Liver (tissue), 9 donors: ENCODE measurements around the gene STK36. TPM values are rescaled to one million over a fixed set of nuclear protein-coding genes. Genes with fewer than 3 reads are reported as not detected.

ENCODE experiments used
- DNase-seq: peaks from one replicate; pipeline ENCODE4 v3.0.0-alpha.2; 2017; ENCODE audit warnings: low spot score
- H3K27ac ChIP-seq, 2 donors: one replicate each; pipeline ENCODE4 v1.7.0; 2013; ENCODE audit warnings: inconsistent platforms in 2 of 2, low read length in 2 of 2, control low read depth in 1 of 2, low read depth in 1 of 2, mild to moderate bottlenecking in 1 of 2
- H3K27me3 ChIP-seq, 4 donors: one replicate each; pipeline versions ENCODE4 v1.6.1 to v1.7.0; 2013; ENCODE audit warnings: low read length in 3 of 4, inconsistent platforms in 1 of 4, mild to moderate bottlenecking in 1 of 4, moderate library complexity in 1 of 4; ENCODE audit not compliant: control insufficient read depth in 4 of 4, insufficient read depth in 4 of 4
- H3K36me3 ChIP-seq, 4 donors: one replicate each; pipeline versions ENCODE4 v1.6.1 to v1.7.0; 2013; ENCODE audit warnings: low read length in 3 of 4, mild to moderate bottlenecking in 3 of 4, low read depth in 1 of 4, moderate library complexity in 1 of 4; ENCODE audit not compliant: control insufficient read depth in 4 of 4, insufficient read depth in 3 of 4
- H3K4me1 ChIP-seq, 4 donors: one replicate each; pipeline versions ENCODE4 v1.6.1 to v1.7.0; 2013; ENCODE audit warnings: low read length in 3 of 4, mild to moderate bottlenecking in 3 of 4, moderate library complexity in 1 of 4; ENCODE audit not compliant: control insufficient read depth in 4 of 4, insufficient read depth in 4 of 4
- H3K4me3 ChIP-seq, 3 donors: one replicate each; pipeline versions ENCODE4 v1.6.1 to v1.7.0; 2013; ENCODE audit warnings: low read length in 3 of 3, control low read depth in 1 of 3, low read depth in 1 of 3, mild to moderate bottlenecking in 1 of 3
- H3K9ac ChIP-seq, 2 donors: one replicate each; pipeline ENCODE4 v1.7.0; 2013; ENCODE audit warnings: low read length in 2 of 2, mild to moderate bottlenecking in 2 of 2, moderate library complexity in 2 of 2, control low read depth in 1 of 2, low read depth in 1 of 2
- H3K9me3 ChIP-seq, 4 donors: one replicate each; pipeline versions ENCODE4 v1.6.1 to v1.7.0; 2013; ENCODE audit warnings: low read length in 3 of 4; ENCODE audit not compliant: control insufficient read depth in 4 of 4
- EGR1 ChIP-seq, 2 donors: IDR thresholded peaks; 2 replicates each; pipeline ENCODE4 v1.6.1; 2016 to 2018; ENCODE audit warnings: antibody characterized with exemption in 2 of 2, low read depth in 2 of 2
- FOXA1 ChIP-seq: IDR thresholded peaks from 2 replicates; pipeline ENCODE4 v1.6.1; 2016; ENCODE audit warnings: antibody characterized with exemption
- FOXA2 ChIP-seq: IDR thresholded peaks from 2 replicates; pipeline ENCODE4 v1.6.1; 2016; ENCODE audit warnings: antibody characterized with exemption
- JUND ChIP-seq, 2 donors: IDR thresholded peaks; 2 replicates each; pipeline ENCODE4 v1.6.1; 2016; ENCODE audit warnings: antibody characterized with exemption in 2 of 2
- RXRA ChIP-seq, 2 donors: IDR thresholded peaks; 2 replicates each; pipeline ENCODE4 v1.6.1; 2017 to 2018; ENCODE audit warnings: antibody characterized with exemption in 2 of 2, mild to moderate bottlenecking in 1 of 2
- SP1 ChIP-seq: IDR thresholded peaks from 2 replicates; pipeline ENCODE4 v1.6.1; 2018; ENCODE audit warnings: antibody characterized with exemption, mild to moderate bottlenecking
- TAF1 ChIP-seq: conservative IDR thresholded peaks from 2 replicates; pipeline ENCODE4 v1.6.1; 2016; ENCODE audit warnings: antibody characterized with exemption, mild to moderate bottlenecking
- WGBS: extraction: QIAGEN DNeasy Blood & Tissue Kit; methylation state at CpG from one replicate; pipeline ENCODE4 v1.1.7; 2013; 5-methylcytosine and 5-hydroxymethylcytosine counted together
- polyA plus RNA-seq, 2 donors: library from polyadenylated mRNA; stranded (reverse) in 1 of 2; unstranded in 1 of 2; fragments of 200-250 nt in 1 of 2; fragments of >200 nt in 1 of 2; fragmentation: Nextera tagmentation in 1 of 2; extraction: Ambion mirVana in 1 of 2; gene quantifications; one replicate each; pipeline versions ENCODE4 v1.2.1 to v1.2.3, GENCODE V29; 2013 to 2015
- total RNA-seq, 2 donors: library from RNA; depleted of rRNA; stranded (reverse); fragments of >200 nt; gene quantifications; one replicate each; pipeline ENCODE4 v1.2.3, GENCODE V29; 2014
- TF ChIP-seq, protein P1 (sequence below): IDR thresholded peaks from 2 replicates; pipeline ENCODE4 v1.6.1; 2016; ENCODE audit warnings: antibody characterized with exemption
- TF ChIP-seq, protein P2 (sequence below): IDR thresholded peaks from 2 replicates; pipeline ENCODE4 v1.6.1; 2016; ENCODE audit warnings: antibody characterized with exemption, mild to moderate bottlenecking
- TF ChIP-seq, protein P3 (sequence below): IDR thresholded peaks from 2 replicates; pipeline ENCODE4 v1.6.1; 2016; ENCODE audit warnings: antibody characterized with exemption
- donor health status: healthy.
- donor health status: healthy.
- donor health status: healthy.
- donor health status: healthy.
- donor health status: healthy.

The STK36 gene
- total and polyA plus RNA-seq, 4 donors: 5.1 to 17.2 (median 7.0) TPM

DNA sequence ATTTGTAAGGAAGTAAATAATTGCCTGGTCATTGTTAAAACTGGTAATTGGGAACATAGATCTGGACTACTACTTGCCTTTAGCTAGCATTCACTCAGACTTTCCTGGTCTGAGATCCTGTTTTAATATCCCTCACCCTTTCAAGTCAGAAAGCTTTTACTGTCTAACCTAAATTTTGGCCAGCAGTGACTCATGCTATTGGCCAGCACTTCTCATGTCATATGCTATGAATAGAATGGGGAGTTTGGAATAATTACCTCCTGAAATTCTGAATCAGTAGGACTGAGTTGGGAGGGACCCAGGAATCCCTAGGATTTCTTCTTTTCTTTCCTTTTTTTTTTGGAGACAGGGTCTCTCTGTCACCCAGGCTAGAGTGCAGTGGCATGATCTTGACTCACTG, 19.3 kb downstream of the STK36 start:
- TF ChIP-seq FOXA1: no peak
- Histone ChIP-seq H3K4me3 (no peak overlapping the region), H3K9ac (no peak overlapping the region), H3K9me3 (no peaks in the 10 kb centered on the region), H3K4me1 (peaks cover 0 to 2% (median 0%) of the 10 kb centered on the region in 4 donors), H3K27ac (no peak overlapping the region), H3K27me3 (no peaks in the 10 kb centered on the region), H3K36me3 (peaks cover 2 to 34% (median 19%) of the 10 kb centered on the region in 4 donors)
- DNase-seq: no peak

DNA sequence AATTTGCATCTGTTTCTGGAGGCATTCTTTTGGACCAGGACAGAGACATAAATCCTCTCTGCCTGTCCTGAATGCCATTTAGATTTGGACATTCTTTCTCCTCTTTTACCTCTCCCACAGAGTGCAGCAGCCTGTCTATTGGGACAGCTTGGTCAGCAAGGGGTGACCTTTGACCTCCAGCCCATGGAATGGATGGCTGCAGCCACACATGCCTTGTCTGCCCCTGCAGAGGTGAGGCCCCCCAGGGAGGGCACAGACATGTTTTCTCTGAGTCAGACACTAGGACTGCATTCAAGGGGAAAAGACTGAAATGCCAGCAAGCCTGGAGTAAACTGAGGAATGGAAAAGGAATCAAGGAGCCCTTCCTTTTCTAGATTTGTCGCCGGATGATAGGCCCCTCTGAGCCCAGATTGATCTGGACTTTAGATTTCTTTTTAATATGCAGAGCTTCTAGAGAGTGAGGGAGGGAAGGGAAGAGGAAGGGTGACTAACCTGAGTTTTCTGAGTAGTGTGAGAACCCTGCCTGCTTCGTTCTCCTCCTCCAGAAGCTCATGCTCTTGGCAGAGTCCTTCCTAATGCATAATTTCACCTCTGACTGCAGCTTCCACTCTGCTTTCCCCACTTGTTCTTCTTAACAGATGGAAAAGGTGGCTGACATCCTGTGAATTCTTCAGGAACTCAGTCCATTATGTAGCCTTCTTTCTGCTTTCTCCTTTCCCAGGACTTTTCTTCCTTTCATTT, 22.7 kb downstream of the STK36 start:
- WGBS: 98% methylated on average over 3 of the region's 3 CpGs
- Histone ChIP-seq H3K4me3 (no peak overlapping the region), H3K27me3 (no peaks in the 10 kb centered on the region), H3K9ac (no peak overlapping the region), H3K36me3 (peaks cover 2 to 54% (median 19%) of the 10 kb centered on the region in 4 donors), H3K4me1 (no peaks in the 10 kb centered on the region), H3K9me3 (no peaks in the 10 kb centered on the region), H3K27ac (no peak overlapping the region)
- TF ChIP-seq RXRA (IDR thresholded peaks at IDR 0.05): no peak
- no peak for TF ChIP-seq FOXA2
- TF ChIP-seq TAF1: no peak
- TF ChIP-seq, protein P1, sequence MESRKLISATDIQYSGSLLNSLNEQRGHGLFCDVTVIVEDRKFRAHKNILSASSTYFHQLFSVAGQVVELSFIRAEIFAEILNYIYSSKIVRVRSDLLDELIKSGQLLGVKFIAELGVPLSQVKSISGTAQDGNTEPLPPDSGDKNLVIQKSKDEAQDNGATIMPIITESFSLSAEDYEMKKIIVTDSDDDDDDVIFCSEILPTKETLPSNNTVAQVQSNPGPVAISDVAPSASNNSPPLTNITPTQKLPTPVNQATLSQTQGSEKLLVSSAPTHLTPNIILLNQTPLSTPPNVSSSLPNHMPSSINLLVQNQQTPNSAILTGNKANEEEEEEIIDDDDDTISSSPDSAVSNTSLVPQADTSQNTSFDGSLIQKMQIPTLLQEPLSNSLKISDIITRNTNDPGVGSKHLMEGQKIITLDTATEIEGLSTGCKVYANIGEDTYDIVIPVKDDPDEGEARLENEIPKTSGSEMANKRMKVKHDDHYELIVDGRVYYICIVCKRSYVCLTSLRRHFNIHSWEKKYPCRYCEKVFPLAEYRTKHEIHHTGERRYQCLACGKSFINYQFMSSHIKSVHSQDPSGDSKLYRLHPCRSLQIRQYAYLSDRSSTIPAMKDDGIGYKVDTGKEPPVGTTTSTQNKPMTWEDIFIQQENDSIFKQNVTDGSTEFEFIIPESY: no peak
- no peak for DNase-seq

DNA sequence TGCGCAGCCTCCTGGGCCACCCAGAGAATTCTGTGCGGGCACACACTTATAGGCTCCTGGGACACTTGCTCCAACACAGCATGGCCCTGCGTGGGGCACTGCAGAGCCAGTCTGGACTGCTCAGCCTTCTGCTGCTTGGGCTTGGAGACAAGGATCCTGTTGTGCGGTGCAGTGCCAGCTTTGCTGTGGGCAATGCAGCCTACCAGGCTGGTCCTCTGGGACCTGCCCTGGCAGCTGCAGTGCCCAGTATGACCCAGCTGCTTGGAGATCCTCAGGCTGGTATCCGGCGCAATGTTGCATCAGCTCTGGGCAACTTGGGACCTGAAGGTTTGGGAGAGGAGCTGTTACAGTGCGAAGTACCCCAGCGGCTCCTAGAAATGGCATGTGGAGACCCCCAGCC, 27.0 kb downstream of the STK36 start:
- H3K36me3 ChIP-seq: peaks cover 2 to 41% (median 5%) of the 10 kb centered on the region in 4 donors
- DNase-seq: no peak
- TF ChIP-seq TAF1 (no peak), SP1 (no peak), EGR1 (IDR thresholded peaks at IDR 0.05; ENCODE audit: low read depth in 2 of 2) (no peak), JUND (IDR thresholded peaks at IDR 0.05) (no peak)
- TF ChIP-seq, protein P2, sequence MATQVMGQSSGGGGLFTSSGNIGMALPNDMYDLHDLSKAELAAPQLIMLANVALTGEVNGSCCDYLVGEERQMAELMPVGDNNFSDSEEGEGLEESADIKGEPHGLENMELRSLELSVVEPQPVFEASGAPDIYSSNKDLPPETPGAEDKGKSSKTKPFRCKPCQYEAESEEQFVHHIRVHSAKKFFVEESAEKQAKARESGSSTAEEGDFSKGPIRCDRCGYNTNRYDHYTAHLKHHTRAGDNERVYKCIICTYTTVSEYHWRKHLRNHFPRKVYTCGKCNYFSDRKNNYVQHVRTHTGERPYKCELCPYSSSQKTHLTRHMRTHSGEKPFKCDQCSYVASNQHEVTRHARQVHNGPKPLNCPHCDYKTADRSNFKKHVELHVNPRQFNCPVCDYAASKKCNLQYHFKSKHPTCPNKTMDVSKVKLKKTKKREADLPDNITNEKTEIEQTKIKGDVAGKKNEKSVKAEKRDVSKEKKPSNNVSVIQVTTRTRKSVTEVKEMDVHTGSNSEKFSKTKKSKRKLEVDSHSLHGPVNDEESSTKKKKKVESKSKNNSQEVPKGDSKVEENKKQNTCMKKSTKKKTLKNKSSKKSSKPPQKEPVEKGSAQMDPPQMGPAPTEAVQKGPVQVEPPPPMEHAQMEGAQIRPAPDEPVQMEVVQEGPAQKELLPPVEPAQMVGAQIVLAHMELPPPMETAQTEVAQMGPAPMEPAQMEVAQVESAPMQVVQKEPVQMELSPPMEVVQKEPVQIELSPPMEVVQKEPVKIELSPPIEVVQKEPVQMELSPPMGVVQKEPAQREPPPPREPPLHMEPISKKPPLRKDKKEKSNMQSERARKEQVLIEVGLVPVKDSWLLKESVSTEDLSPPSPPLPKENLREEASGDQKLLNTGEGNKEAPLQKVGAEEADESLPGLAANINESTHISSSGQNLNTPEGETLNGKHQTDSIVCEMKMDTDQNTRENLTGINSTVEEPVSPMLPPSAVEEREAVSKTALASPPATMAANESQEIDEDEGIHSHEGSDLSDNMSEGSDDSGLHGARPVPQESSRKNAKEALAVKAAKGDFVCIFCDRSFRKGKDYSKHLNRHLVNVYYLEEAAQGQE: no peak
- TF ChIP-seq, protein P3, sequence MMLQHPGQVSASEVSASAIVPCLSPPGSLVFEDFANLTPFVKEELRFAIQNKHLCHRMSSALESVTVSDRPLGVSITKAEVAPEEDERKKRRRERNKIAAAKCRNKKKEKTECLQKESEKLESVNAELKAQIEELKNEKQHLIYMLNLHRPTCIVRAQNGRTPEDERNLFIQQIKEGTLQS: no peak
- TF ChIP-seq, protein P1: no peak

More for the DNA sequence above, 27.0 kb downstream of the STK36 start:
- WGBS: 96% methylated on average over 8 of the region's 8 CpGs
- no peak overlapping the region for H3K27ac ChIP-seq
- H3K4me3 ChIP-seq: no peak overlapping the region
- H3K4me1 ChIP-seq: no peaks in the 10 kb centered on the region
- H3K9me3 ChIP-seq: no peaks in the 10 kb centered on the region
- no peak overlapping the region for H3K9ac ChIP-seq
- no peaks in the 10 kb centered on the region for H3K27me3 ChIP-seq
